SIG-M5 treated with dmso at 0.1 percent for 504 hours (cell line): ENCODE data around the gene KCNQ4.

Experiments used
- DNase-seq: peaks from one replicate; lab custom pipeline; 2025; ENCODE audit not compliant: unreplicated experiment; lab: John Stamatoyannopoulos, UW

KCNQ4 gene

GRCh38 chr1:40838980-40839942, 55.7 kb downstream of the KCNQ4 start:
- DNase-seq, result no peak

GRCh38 chr1:40839943-40840335, 56.4 kb downstream of the KCNQ4 start:
- no peak for DNase-seq

GRCh38 chr1:40840526-40841323, 57.1 kb downstream of the KCNQ4 start:
- DNase-seq, result no peak

GRCh38 chr1:40841602-40842001, 58.0 kb downstream of the KCNQ4 start:
- DNase-seq, result no peak

GRCh38 chr1:40842207-40842606, 58.6 kb downstream of the KCNQ4 start:
- DNase-seq, result no peak

- no peak for DNase-seq
These were observed 59.1 kb downstream of the KCNQ4 start for GRCh38 chr1:40842691-40843090.

GRCh38 chr1:40844079-40844478, 60.5 kb downstream of the KCNQ4 start:
- DNase-seq, result no peak

GRCh38 chr1:40844887-40845878, 61.6 kb downstream of the KCNQ4 start:
- DNase-seq, result no peak

GRCh38 chr1:40845895-40846294, 62.3 kb downstream of the KCNQ4 start:
- no peak for DNase-seq

GRCh38 chr1:40847023-40847745, 63.6 kb downstream of the KCNQ4 start:
- no peak for DNase-seq

- DNase-seq, result peak; percentile 58
These were observed 65.1 kb downstream of the KCNQ4 start for GRCh38 chr1:40848530-40849189.

- DNase-seq, result peak; percentile 50
These were observed 66.4 kb downstream of the KCNQ4 start for GRCh38 chr1:40849801-40850592.

GRCh38 chr1:40851643-40852042, 68.1 kb downstream of the KCNQ4 start:
- no peak for DNase-seq

- DNase-seq, result no peak
These were observed 69.7 kb downstream of the KCNQ4 start for GRCh38 chr1:40853113-40853884.

GRCh38 chr1:40853885-40854170, 70.2 kb downstream of the KCNQ4 start:
- no peak for DNase-seq

GRCh38 chr1:40855513-40855912, 71.9 kb downstream of the KCNQ4 start:
- DNase-seq, result no peak

- DNase-seq, result no peak
These were observed 72.5 kb downstream of the KCNQ4 start for GRCh38 chr1:40856116-40856515.

- no peak for DNase-seq
These were observed 73.2 kb downstream of the KCNQ4 start for GRCh38 chr1:40856656-40857302.
